GM04504 (cell line): Measurements from ENCODE around the gene ASTN2.

Experiments
- DNase-seq: peaks from one replicate; pipeline ENCODE4 v3.0.0-alpha.2; 2012; ENCODE audit warnings: low read depth

The ASTN2 gene

DNA sequence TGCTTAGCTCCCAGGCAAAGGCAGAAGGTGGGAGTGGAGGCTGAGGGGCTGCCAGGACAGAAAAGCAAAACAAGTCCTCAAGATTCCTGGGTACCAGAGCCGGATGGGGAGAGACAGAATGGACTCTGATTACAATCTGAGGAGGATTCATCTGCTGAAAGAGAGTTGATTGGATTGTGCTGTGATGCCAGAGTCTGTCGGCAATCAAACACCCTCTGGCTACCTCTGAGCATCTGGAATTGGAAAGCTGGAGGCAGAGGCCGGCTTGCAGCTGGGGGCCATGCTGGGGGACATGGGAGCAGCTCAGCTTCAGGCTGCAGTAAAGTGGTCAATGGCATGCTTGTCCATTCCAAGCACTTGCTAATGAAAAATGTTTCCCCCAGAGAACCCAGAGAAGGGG is 59.3 kb downstream of the ASTN2 start:
- DNase-seq: no peak

DNA sequence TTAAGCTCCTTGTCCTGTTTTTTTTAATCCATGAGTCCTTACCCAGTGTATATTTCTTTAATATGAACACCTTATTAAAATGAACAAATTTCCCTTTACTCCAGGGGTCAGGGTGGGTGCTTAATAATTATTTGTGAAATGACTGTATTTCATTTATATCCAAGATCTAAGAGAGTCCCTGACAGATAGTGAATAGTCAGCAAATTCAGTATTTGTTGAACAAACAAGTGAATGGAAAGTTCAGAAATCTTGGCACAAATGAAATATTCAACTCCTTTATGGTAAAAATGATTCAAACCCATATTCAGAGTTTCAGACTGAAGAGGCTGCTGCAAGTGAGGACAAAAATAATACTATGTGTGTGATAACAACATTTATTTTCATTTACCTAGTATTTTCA is 59.9 kb downstream of the ASTN2 start:
- no peak for DNase-seq

DNA sequence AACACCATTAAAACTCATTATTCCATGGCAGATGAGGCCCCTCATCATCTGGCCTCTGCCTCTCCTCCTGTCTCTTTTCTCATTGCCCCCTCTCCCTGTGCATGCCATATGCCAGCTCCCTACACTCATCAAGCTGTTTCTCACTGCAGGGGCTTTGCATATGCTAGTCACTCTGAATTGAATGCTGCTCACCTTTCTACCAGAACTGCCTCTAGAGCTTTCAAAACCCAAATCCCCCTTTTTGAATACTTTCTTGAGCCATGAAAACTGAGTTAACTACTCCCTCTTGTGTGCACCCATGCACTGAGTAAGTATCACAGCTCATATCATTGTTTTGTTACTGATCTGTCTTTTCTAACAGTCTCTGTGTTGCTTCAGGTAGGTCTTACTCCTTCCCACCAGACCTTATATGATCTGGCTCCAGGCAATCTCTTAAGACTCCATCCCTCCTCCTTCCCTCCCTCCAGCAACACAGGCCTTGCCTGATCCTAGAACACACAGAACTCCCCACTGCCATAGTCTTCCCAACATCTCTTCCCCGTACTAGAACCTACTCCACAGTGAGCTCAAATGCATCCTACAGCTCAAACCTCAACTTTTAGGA is 60.5 kb downstream of the ASTN2 start:
- no peak for DNase-seq

DNA sequence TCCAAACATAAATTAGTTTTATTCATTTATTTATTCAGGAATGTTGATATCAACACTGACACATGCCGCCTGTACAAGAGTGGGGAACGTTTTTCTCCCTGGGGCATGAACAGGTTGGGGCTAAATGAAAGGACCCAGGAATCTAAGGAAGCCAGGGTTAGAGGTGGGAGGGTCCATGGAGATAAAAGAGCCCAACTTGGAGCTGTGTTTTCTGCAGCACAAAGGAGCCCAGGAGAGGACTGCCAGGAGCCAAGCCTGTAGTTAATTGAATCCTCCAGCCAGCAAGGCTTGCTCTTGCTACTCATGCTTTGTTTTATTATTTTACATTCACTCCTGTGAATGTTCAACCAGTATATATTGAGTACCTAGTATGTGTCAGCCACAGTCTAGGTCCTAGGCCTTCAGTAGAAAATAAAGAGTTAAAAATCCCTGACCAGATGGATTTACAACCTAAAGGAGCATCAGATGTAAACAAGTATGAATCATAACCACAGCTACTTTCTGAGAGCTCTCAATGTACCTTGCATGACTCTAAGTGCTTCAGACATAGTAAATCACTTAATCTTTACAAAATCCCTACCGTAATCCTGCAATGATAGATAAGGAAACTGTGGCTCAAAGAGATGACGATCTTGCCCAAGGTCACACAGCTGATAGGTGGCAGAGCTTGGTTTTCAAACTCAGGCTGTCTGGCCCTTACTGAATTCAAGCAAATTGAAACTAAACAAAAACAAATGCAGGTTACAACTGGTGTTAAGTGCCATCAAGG is 69.8 kb downstream of the ASTN2 start:
- no peak for DNase-seq

DNA sequence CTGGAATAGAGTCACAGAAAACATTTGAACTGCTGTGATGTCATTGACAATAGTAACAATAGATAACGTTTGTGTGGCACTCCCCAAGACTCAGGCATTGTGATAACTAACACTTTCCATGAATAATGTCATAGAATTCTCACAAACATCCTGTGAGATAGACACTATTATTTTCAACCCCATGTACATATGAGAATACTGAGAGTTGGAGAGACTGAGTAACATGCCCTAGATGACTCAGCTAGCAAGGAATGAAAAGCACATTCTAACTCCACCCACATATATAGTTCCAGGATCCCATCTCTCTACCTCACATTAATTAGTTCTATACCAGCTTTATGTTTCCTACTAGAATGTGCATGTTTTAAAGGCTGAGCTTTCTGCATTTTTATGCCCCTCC is 71.4 kb downstream of the ASTN2 start:
- no peak for DNase-seq

DNA sequence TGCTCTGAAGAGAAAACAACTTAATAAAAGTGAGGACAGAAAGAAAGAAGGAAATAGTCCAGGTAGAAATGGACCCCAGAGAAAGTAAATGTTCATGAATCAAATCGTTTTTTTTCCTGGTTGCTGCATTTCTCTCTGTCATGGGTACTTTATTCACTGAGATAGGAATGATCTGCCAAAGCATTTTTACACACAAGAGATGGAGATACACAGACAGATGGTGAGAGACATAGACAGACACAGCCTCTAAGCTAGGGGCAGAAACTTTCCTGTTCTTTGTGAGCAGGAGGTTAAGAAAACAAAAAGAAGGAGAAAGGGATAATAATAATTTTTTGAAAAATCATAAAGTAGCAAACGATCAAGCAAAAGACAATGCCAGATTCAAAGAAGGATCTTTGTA is 73.7 kb downstream of the ASTN2 start:
- DNase-seq: no peak

DNA sequence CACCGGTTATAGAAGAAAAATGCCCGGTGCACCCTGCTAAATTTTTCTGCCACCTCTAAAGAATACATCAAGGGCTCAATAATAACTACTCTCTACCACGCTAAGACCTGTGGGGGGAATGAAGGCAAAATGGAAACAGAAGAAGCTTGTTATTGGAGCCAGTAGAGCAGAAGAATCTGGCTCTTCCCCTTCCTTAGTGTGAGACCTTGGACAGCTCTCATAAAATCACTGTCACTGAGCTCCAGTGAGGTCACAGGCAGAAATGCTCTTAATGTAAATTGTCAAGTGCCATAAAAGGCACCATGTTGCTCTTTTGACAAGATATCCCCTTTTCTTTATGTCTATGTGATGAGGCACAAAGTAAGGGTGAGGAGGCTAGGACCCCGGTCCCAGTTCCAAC is 74.4 kb downstream of the ASTN2 start:
- no peak for DNase-seq

DNA sequence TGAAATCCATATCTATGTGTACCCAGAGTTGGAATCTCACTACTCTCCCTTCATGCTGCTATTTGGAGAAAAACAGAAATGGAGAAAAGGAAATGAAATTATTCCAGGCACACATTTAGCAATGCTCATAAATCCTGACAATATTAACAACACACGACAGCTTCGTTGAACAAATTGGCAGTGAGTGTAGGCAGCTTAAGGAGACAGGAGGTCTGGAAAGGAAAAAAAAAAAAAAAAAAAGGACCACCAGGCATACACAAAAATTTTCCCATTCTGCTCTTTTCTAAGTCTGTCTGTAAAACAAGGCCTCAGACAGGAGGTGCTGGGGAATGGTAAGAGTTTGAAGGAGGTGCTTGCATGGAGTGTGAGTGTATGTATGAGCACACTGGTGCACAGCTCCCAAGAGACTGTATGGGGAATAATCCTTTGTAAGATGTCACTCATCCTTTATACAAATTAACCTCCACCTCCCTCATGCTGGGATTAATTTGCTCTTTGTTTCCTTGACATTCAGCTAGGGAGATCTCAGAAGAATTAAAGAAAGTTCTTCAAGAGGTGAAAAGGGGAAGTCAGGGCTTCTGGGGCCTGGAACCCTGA is 78.9 kb downstream of the ASTN2 start:
- DNase-seq: no peak

DNA sequence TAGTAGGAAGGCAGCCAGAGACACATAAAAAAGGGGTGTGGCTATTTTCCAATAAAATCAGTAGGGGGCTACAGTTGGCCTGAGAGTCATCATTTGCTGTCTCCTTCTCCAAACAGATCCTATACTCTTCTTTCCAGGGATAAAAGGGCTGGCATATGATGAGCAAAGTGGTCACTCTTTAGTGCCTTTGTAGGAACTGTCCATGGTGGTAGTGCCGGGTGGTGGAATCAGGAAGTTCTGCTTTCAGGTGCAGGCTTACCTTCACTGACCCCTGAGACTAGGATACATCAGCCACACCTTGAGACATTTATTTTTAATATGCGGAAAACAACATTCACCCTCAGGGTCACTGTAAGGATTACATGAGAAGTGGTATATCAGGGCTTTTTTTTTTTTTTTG is 80.8 kb downstream of the ASTN2 start:
- no peak for DNase-seq

DNA sequence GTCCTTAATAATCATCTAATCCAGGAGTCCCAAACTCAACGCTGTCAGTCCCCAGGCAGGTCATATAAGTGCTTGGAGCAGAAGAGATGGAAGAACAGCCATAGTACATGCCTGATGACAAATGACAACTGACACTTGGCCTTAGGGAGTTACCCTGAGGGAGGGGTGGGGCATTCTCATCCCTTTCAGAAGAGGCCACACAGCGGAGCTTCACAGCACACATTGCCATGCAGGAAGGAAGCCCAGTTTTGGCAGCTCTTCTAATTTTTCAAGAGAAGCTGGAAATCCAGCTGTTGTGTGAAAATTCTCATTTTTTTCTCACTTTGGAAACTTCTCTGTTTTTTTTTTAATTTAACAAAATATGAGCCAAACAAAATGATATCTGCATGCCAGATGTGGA is 89.0 kb downstream of the ASTN2 start:
- no peak for DNase-seq

DNA sequence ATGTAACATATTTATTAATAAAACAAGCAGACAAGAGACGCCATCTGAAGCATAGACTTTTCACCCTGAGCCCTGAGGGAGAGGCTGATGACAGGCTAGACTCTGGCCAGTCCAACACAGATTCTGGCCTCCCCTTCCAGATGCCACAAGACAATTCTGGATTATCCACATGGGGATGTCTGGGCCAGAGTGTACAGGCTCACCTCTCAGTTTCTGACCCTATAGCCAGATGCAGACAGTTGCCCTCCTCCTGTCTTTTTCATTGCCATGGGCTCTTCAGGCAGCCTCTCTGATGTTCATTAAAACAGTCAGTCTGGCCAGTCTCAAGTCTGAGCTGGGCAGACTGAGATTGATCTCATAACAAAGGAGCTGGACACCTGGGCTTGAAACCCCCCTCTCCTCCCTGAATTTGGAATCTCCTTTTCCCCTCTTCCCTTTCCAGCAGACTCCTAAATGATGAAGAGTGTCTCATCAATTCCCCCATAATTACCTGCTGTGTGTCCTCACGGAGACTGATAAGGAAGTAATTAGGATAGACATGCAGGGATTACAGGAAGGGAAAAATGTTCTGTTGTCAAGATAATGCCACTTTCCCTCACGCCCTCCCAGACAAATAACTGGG is 89.6 kb downstream of the ASTN2 start:
- DNase-seq: no peak

DNA sequence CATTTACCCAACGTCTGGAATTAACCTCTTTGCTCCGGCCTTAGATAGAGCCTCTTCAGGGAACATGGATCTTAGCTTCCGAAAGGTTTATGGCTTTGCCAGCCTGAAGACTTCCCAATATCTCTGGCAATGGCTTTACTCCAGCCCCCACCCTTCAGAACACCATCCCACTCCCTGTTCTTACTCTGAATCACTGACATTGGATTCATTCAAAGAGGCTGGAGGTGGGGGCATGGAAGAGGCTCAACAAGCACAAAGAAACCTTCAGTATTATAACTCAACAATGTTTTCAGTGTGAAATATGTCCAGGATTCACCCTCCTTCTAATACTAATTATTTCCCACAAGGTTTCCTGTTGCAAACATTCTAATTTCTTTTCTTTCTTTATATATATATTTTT is 91.5 kb downstream of the ASTN2 start:
- no peak for DNase-seq

DNA sequence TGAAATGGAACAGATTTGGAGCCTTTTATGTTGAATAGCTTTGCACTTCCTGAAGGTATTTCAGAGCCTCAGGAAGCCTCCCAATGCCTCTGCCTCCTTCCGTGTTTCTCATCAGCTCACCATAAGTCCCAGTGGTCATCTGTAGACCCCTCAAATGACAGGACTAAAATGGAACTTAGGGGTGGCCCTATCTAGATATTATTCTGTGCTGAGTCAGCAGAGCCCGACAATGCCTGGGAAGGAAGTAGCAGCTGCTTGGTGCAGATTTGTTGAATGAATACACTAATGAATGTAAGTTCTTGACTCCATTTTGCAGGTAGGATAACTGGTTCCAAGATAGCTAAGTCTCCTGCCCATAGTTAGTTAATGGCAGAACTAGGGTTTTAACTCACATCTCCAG is 97.7 kb downstream of the ASTN2 start:
- DNase-seq: no peak

DNA sequence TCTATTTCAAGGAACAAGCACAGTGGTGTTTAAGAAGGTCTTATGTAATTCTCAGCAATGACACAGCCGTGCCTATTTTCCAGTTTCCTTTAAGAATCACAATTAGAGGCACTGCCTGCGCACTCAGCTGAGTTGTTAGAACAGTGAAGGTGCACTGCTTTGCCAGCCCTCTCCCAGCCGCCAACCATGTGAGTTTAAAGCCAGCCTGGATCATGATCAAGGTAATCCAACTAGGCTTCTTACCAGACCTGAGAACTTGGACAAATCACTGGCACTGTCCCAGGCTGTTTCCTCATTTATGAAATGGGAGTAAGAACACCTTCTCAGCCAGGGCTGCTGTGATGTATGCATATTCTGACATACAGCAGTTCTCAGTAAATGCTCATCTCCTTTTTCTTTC is 99.6 kb downstream of the ASTN2 start:
- no peak for DNase-seq

DNA sequence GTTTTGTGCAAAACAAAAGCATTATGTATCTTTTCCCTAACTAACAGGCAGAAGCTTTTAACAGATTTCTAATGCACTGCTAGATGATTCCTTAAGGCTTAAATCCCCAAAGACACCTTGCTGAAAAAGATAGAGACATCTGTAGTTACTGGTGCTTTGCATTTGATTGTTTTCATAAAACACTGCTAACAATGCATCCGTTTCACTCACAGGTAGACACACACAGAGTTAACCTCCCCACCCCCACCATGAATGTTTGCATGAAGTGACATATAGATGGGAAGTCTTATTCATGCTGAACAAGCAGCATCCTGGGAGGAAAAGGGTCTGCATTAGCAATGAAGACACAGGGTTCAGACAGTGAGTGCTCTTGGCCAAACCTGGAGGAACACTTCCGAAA is 100.9 kb downstream of the ASTN2 start:
- DNase-seq: no peak

DNA sequence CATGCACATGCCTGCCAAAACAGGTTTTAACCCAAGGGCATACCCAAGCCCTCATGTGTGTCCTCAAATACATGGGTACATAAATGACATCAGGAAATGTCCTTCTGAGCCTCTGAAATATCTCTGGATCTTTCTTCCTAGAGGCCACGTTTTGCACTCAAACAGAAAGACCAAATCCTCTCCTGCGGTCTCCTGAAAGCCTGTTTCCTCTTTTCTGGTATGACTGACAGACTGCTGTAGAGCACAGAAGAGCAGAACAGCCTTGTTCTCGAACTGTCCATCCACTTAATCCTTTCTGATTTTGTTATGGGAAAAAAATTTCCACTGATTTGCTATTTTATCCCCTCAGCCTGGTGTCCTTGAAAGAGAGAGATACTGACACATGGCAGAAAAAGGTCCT is 107.2 kb downstream of the ASTN2 start:
- no peak for DNase-seq

DNA sequence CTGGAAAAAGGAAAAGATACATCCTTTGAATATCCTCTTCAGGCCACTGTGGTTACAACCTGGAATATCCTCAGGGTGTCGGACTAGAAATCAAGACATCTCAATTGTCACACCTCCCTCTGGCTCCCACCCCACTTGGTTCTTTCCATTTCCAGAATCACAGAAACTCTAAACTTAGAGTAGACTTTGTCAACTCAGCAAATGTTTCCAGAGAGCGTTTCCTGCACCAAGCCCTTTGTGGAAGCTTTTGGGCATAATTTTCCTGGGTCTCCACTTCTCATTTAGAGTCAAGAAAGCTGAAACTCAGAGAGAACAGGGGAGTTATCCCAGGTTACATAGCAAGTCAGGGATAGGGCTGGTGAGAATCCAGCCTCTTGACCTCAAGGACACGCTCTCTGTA is 108.8 kb downstream of the ASTN2 start:
- DNase-seq: no peak

DNA sequence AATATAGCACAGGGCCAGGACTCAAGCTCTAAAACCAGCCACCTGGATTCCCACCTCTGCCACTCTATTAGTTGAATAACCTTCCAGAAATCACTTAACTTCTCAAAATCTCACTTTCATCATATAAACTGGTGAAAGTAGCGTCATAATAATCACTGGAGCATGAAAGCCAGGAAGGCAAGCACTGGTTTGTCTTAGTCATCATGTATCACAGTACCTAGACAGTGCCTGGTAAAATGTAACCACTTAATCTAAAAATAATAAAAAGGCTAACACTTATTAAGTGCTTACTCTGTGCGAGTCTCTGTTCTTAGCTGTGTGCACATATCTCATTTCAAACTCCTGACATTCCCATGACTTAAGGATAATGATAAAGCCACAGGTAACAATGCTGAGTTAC is 109.4 kb downstream of the ASTN2 start:
- no peak for DNase-seq

DNA sequence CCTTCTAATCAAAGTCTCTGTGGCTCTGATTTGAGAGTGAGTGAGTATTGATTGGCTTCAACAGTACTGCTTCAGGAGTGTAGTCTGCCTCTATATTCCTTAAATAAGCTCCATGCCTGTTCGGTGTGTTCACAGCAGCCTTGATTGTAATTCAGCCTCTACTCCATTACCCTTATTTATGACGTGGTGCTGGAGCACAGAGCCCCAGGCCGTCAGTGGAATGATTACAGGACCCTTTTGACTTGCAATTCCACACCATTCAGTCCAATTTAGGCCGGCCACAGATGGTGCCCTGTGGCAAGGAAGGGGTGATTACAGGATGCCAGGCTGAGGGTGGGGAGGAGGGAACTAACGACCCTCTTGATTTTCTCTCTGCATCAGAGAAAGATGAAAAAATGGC is 110.3 kb downstream of the ASTN2 start:
- no peak for DNase-seq

DNA sequence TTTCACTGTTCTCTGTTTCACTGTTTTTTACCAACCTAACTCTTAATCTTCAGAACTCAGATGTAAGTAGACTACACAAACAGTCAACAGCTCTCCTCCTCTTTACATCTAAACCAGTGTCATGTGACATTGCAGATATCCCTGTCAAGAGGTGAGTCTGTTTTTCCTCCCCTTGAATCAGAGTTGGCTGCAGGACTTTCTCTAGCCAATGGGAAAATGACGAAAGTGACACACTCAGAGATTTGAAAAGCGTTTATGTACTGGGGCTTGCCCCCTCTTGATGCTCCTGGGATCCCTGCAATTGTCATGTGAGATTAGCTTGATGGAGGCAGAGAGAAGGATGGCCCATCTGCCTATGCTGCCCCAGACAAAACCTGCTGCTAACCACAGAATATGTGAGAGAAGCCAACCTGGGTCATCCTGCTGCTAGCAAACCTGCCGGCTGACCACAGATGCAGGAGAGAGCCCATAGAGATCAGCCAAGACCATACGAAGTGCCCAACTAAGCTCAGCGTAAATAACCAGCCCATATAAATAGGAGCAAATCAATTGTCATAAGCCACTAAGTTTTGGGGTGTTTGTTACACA is 111.1 kb downstream of the ASTN2 start:
- DNase-seq: no peak

DNA sequence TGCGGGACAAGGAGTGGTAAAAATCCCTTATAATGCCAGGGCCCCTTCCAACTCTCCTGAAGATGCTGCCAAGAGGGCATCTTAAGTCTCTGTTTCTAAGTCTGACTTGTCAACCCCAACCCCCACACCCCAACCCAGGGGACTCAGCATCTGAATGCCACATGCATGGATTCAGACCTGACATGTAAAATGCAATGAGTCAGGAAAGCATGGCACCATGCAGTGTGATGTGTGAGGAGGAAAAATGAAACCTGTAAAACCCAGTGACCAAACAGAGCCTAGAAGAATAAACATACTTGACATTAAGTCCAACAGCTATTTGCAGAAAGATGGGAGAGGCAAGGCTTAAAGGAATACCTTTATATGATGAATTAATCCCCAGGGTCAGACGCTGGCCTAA is 112.4 kb downstream of the ASTN2 start:
- no peak for DNase-seq

DNA sequence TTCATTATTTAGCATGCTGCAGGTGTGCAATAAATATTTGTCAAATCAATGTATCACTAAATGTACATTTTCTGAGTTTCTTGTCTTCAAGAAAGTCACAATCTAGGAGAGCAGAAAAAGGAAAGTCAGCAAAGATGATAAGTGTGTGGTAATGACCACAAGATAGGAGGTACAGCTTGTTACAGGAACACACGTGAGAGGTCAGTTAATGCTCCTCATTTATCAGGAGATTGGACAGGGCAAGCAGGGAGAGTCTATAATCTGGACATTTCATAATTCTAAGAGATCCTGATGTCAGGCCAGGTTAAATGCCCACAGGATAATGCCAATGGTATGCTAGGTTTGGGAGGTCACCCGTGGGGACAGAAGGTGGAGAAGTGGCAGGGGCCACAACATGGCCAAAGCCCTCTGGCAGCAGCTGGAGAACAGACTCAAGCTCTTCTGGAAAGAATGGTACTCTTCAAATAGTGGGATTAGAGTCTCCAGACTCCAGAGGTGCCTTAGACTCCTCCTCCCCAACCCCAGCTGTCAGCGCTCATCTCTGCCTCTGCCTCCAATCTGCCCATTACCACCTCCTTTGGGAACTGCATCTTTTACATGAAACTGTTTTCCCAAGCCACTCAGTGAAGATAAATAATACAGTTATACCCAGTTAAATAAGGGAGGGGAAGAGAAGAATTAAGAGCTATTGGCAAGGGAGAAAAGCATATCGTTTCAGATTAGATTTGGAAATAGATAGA is 114.3 kb downstream of the ASTN2 start:
- DNase-seq: no peak
